ENCODE data around the gene ARHGAP25. TPM values are rescaled to one million over a fixed set of nuclear protein-coding genes. Genes with fewer than 3 reads are reported as not detected.

ARHGAP25 gene
- total RNA-seq, 2 experiments from 2014 or later, result 18.6 to 43.8 TPM

DNA sequence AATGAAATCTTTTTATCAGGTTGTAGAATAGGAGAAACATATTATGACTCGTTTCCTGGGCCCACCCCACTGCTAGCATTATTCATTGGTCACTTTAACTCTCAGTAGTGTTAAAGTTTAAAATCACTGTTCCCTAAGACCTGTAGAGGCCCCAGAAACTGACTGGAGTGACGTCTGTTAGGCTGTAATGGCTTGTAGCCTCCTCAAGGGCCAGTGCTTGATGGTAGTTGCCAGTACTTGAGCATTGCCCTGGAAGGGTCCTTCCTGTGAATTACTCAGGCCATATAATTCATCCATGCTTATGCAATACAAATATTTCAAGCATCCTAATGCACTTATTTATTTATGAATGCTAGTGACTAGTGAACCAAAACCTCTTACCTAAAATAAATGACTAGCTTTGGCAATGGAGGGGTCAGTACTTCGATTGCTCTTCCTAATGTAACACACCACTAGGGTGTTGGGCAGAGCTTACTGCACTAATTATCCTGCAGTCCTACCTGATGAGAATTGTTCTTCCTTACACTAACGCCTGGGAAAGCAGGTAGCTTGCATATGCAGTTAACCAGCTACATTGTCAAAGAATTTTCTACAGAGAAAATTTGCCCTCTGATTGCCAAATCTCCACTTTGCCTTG, 31.2 kb downstream of the ARHGAP25 start:
- TSS peak; percentile 45 for BruUV-seq (replicated peaks)
- intact Hi-C loops (cut with micrococcal nuclease; ENCODE audit: unreplicated experiment), result loop anchor here (2.0 to 10.0 kb wide), 5 partner anchors 15 to 1359 kb away; partner anchors contain the start of genes APLF, FBXO48 and PLEK
- H3K27ac ChIP-seq (ENCODE audit: low read depth, low read length, poor library complexity, severe bottlenecking), result peak overlapping the region; percentile 93
- CTCF ChIA-PET (ENCODE audit: unreplicated experiment), result interaction anchor here (0.9 to 1.1 kb wide), 4 partner anchors 21 to 31 kb away, joined by 3 to 5 read pairs (median 3); partner anchors contain the start of gene ARHGAP25
- H3K4me2 ChIP-seq (ENCODE audit: low read length), result peak overlapping the region; percentile 99
- no peak overlapping the region; the same call in 1 of the 2 replicates for H2AFZ ChIP-seq (ENCODE audit: low read length)
- POLR2A ChIA-PET, result interaction anchor here (0.6 to 4.1 kb wide), 16 partner anchors 8 to 1342 kb away, joined by 3 to 21 read pairs (median 5); no protein-coding TSS in a partner anchor
- no peaks in the 10 kb centered on the region for H4K20me1 ChIP-seq (ENCODE audit: insufficient read depth, low read length)
- TF ChIP-seq CTCF (conservative IDR thresholded peaks at IDR 0.05; ENCODE audit: low read length) (peak; percentile 61), EZH2phosphoT487 (IDR thresholded peaks at IDR 0.05; ENCODE audit: borderline replicate concordance, low read depth, low read length) (no peak)
- no peaks in the 10 kb centered on the region for H3K9me2 ChIP-seq (ENCODE audit: insufficient read depth, low read length)
- H3K4me3 ChIP-seq (ENCODE audit: low read depth, low read length, poor library complexity, severe bottlenecking), result peak overlapping the region; percentile 67
- peaks cover 62% of the 10 kb centered on the region for H3K79me2 ChIP-seq (ENCODE audit: insufficient read depth, low read depth, low read length)
- H3K4me1 ChIP-seq (ENCODE audit: insufficient read depth, low read length, poor library complexity, severe bottlenecking), result peaks cover 100% of the 10 kb centered on the region
- peak; percentile 58 for DNase-seq (ENCODE audit: low spot score)
- H3K36me3 ChIP-seq (ENCODE audit: insufficient read depth, low read length), result no peaks in the 10 kb centered on the region
- no peaks in the 10 kb centered on the region for H3K9me3 ChIP-seq (ENCODE audit: low read length)

DNA sequence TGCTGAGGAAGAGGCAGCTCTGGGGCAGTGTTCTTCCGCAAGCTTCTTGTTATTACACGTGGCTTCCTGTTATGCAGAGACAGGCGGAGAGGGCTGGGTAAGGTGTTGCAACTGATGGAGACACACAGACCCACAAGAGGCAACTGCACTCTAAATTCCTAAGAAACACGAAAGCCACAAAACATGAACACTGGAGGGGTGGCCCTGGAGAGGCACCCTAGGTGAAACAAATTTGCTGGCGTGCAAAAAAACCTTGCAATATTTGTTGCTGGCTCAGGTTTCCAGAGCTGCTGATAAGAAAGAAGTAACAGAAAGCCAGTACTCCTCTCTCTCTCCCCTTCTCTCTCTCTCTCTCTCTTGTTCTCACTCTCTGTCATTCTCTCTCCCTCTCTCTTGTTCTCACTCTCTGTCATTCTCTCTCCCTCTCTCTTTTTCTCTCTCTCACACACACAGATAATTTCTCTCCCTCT, 31.8 kb downstream of the ARHGAP25 start:
- intact Hi-C loops (cut with micrococcal nuclease; ENCODE audit: unreplicated experiment), result loop anchor here (2.0 to 10.0 kb wide), 5 partner anchors 16 to 1358 kb away; partner anchors contain the start of genes APLF, FBXO48 and PLEK
- peak overlapping the region; percentile 30; the same call in 1 of the 2 replicates for H2AFZ ChIP-seq (ENCODE audit: low read length)
- H3K4me2 ChIP-seq (ENCODE audit: low read length), result peak overlapping the region; percentile 99

More for the DNA sequence above, 31.8 kb downstream of the ARHGAP25 start:
- Histone ChIP-seq H3K36me3 (ENCODE audit: insufficient read depth, low read length) (no peaks in the 10 kb centered on the region), H3K9me2 (ENCODE audit: insufficient read depth, low read length) (no peaks in the 10 kb centered on the region), H3K27ac (ENCODE audit: low read depth, low read length, poor library complexity, severe bottlenecking) (peak overlapping the region; percentile 93), H4K20me1 (ENCODE audit: insufficient read depth, low read length) (no peaks in the 10 kb centered on the region), H3K4me3 (ENCODE audit: low read depth, low read length, poor library complexity, severe bottlenecking) (peak overlapping the region; percentile 67), H3K79me2 (ENCODE audit: insufficient read depth, low read depth, low read length) (peaks cover 62% of the 10 kb centered on the region), H3K9me3 (ENCODE audit: low read length) (no peaks in the 10 kb centered on the region), H3K4me1 (ENCODE audit: insufficient read depth, low read length, poor library complexity, severe bottlenecking) (peaks cover 100% of the 10 kb centered on the region)
- POLR2A ChIA-PET, result interaction anchor here (0.6 to 4.1 kb wide), 16 partner anchors 9 to 605 kb away, joined by 3 to 21 read pairs (median 5); no protein-coding TSS in a partner anchor
- TF ChIP-seq CTCF (conservative IDR thresholded peaks at IDR 0.05; ENCODE audit: low read length), result no peak; the same call in 1 of the 2 replicates
- no peak for TF ChIP-seq EZH2phosphoT487 (IDR thresholded peaks at IDR 0.05; ENCODE audit: borderline replicate concordance, low read depth, low read length)
- BruUV-seq (replicated peaks), result no TSS peak
- DNase-seq (ENCODE audit: low spot score), result peak; percentile 84
- CTCF ChIA-PET (ENCODE audit: unreplicated experiment), result interaction anchor here (0.9 to 1.1 kb wide), 4 partner anchors 21 to 32 kb away, joined by 3 to 5 read pairs (median 3); partner anchors contain the start of gene ARHGAP25
